Muscle of back (tissue), 13 donors: Measurements from ENCODE around the gene MICA. TPM values are rescaled to one million over a fixed set of nuclear protein-coding genes. Genes with fewer than 3 reads are reported as not detected.
A peak's percentile ranks its signal among the peaks of the same experiment; 100 is the strongest.
"Not testable (repeated sequence)": the region's sequence is repeated elsewhere in the genome, so short reads cannot be mapped to it uniquely, and the experiment has no call there.

Source experiments
- DNase-seq, 3 donors: peaks; one replicate each; pipeline versions ENCODE4 v3.0.0 to v3.0.0-alpha.2; 2013
- long read RNA-seq, 9 donors: transcript quantifications; one replicate each; lab custom pipeline, GENCODE V29; 2026
- polyA plus RNA-seq, 10 donors: library from polyadenylated mRNA; unstranded; fragments of 120-200 nt; gene quantifications; one replicate each; pipeline ENCODE4 v1.2.1, GENCODE V29; 2013; ENCODE audit not compliant: insufficient read length in 10 of 10

MICA gene
- 10 to 100 TPM in 1 of 10 donors, 1 to 10 TPM in 9; 3.8 to 12.2 (median 7.2) TPM for polyA plus RNA-seq
- long read RNA-seq, donor 1, partial matches to known transcripts, result 0 of 1 reads
- long read RNA-seq, donor 1, other reads (novel, unspliced or antisense), result 0 of 1 reads
- long read RNA-seq, donor 2, result 0 reads
- long read RNA-seq, donor 3, result 0 reads
- long read RNA-seq, donor 4, result 0 reads
- long read RNA-seq, donor 5, partial matches to known transcripts, result 0 of 1 reads
- long read RNA-seq, donor 5, other reads (novel, unspliced or antisense), result 0 of 1 reads
- long read RNA-seq, donor 6, partial matches to known transcripts, result 0 of 1 reads
- long read RNA-seq, donor 6, other reads (novel, unspliced or antisense), result 0 of 1 reads
- long read RNA-seq, donor 7, partial matches to known transcripts, result 0 of 3 reads
- long read RNA-seq, donor 7, other reads (novel, unspliced or antisense), result 0 of 3 reads
- long read RNA-seq, donor 8, result 0 reads
- long read RNA-seq, donor 9, result 0 reads

- DNase-seq, result peak; percentile 81 to 95 (median 89)
These were observed at the start of gene MICA for GRCh38 chr6:31403283-31404060. Gene MICA (plus strand): TSS chr6:31403595. CDS start chr6:31403633, 38 bp downstream.

GRCh38 chr6:31354158-31354863, 49.1 kb upstream of the MICA start:
- DNase-seq, result no peak

GRCh38 chr6:31354864-31355582, 48.4 kb upstream of the MICA start:
- no peak for DNase-seq

- no peak for DNase-seq
These were observed 47.8 kb upstream of the MICA start for GRCh38 chr6:31355583-31355948.

GRCh38 chr6:31356216-31356945, 47.0 kb upstream of the MICA start:
- DNase-seq, result peak in 2 of 3 donors; percentile 23 to 54

GRCh38 chr6:31356946-31357466, 46.4 kb upstream of the MICA start, which contains the start of gene HLA-B:
Gene HLA-B (minus strand): TSS chr6:31357179. CDS start chr6:31357158, 21 bp downstream.
- DNase-seq, result peak; percentile 73 to 93 (median 84)

GRCh38 chr6:31357886-31358285, 45.5 kb upstream of the MICA start:
- no peak for DNase-seq

- DNase-seq, result no peak
These were observed 45.1 kb upstream of the MICA start for GRCh38 chr6:31358302-31358701.

GRCh38 chr6:31359581-31359980, 43.8 kb upstream of the MICA start:
- no peak for DNase-seq

- DNase-seq, result no peak
These were observed 40.6 kb upstream of the MICA start for GRCh38 chr6:31362751-31363150.

- DNase-seq, result no peak
These were observed 39.6 kb upstream of the MICA start for GRCh38 chr6:31363811-31364210.

GRCh38 chr6:31365864-31366263, 37.5 kb upstream of the MICA start:
- no peak for DNase-seq

GRCh38 chr6:31366693-31367470, 36.5 kb upstream of the MICA start:
- peak; percentile 79 to 93 (median 92) for DNase-seq

- no peak for DNase-seq
These were observed 34.9 kb upstream of the MICA start for GRCh38 chr6:31368461-31368860.

GRCh38 chr6:31374118-31374517, 29.3 kb upstream of the MICA start:
- not testable (repeated sequence) for DNase-seq

GRCh38 chr6:31375699-31376098, 27.7 kb upstream of the MICA start:
- no peak for DNase-seq

- DNase-seq, result no peak
These were observed 26.4 kb upstream of the MICA start for GRCh38 chr6:31377029-31377428.

- DNase-seq, result no peak
These were observed 25.2 kb upstream of the MICA start for GRCh38 chr6:31378062-31378720.

- no peak for DNase-seq
These were observed 24.7 kb upstream of the MICA start for GRCh38 chr6:31378721-31379103.
